ENCODE measurements around the gene GRIK4. TPM values are rescaled to one million over a fixed set of nuclear protein-coding genes. Genes with fewer than 3 reads are reported as not detected.

GRIK4 gene
- total and polyA plus RNA-seq, 2 donors (not counting 3 experiments of a cell fraction or from before 2014, with no cell fraction given) = 0.81 to 1.6 TPM

GRCh38 chr11:120516461-120517389 lies 5.2 kb downstream of the GRIK4 start:
- H3K4me3 ChIP-seq (replicated peaks in 1 of 3; ENCODE audit: insufficient read depth in 1 of 3, low read depth in 1 of 3, low read length in 3 of 3) = no peak overlapping the region
- H3K4me2 ChIP-seq (ENCODE audit: insufficient read depth, low read length) = no peak overlapping the region
- CTCF ChIA-PET = interaction anchor here (0.7 to 2.7 kb wide), 5 partner anchors 24 to 436 kb away, joined by 3 to 10 read pairs (median 4); no protein-coding TSS in a partner anchor
- H2AFZ ChIP-seq (ENCODE audit: low read depth, low read length) = no peak overlapping the region
- no peaks in the 10 kb centered on the region for H3K27me3 ChIP-seq (ENCODE audit: control insufficient read depth in 2 of 2, insufficient read depth in 2 of 2, low read length in 2 of 2)
- H3K9me1 ChIP-seq (replicated peaks; ENCODE audit: control insufficient read depth, extremely low read depth, insufficient read depth, low read length) = no peaks in the 10 kb centered on the region
- H3K79me2 ChIP-seq (ENCODE audit: control insufficient read depth, insufficient read depth, low read length) = no peaks in the 10 kb centered on the region
- H4K20me1 ChIP-seq (replicated peaks; ENCODE audit: control insufficient read depth, extremely low read depth, insufficient read depth, low read length) = no peaks in the 10 kb centered on the region
- H3K4me1 ChIP-seq (ENCODE audit: control insufficient read depth, extremely low read depth, insufficient read depth, low read length) = peaks cover 4% of the 10 kb centered on the region
- TF ChIP-seq MYC (IDR thresholded peaks at IDR 0.05; ENCODE audit: low read depth, low read length) (no peak), FOS (IDR thresholded peaks at IDR 0.05; ENCODE audit: borderline replicate concordance, insufficient read depth, low read length) (no peak), POLR2AphosphoS5 (IDR thresholded peaks at IDR 0.05; ENCODE audit: insufficient read depth, low read depth, low read length) (no peak), GATA2 (IDR thresholded peaks at IDR 0.05; ENCODE audit: insufficient read depth, insufficient read length, low read depth, low read length) (no peak)
- dilution Hi-C loops (cut with MboI; ENCODE audit: extremely low pct_ligation_motif_present, low sequenced_read_pairs) = no loop called here
- no peaks in the 10 kb centered on the region for H3K9me3 ChIP-seq (replicated peaks; ENCODE audit: control insufficient read depth, insufficient read depth, low read length)
- DNase-seq (ENCODE audit: low read depth, low spot score) = no peak
- POLR2A ChIA-PET = no interaction called here
- no peak overlapping the region for H3K27ac ChIP-seq (ENCODE audit: insufficient read depth, low read depth, low read length)
- no TSS peak for BruUV-seq (replicated peaks)
- no peak overlapping the region for H3K9ac ChIP-seq (replicated peaks; ENCODE audit: extremely low read depth, insufficient read depth, low read length)
- intact Hi-C loops (cut with micrococcal nuclease) = no loop called here
- no peak for FAIRE-seq
- no peaks in the 10 kb centered on the region for H3K36me3 ChIP-seq (ENCODE audit: control insufficient read depth in 2 of 2, extremely low read depth in 1 of 2, insufficient read depth in 2 of 2, low read length in 2 of 2)

- peaks cover 4% of the 10 kb centered on the region for H3K4me1 ChIP-seq (ENCODE audit: control insufficient read depth, extremely low read depth, insufficient read depth, low read length)
- BruUV-seq (replicated peaks) = no TSS peak
- H3K9me1 ChIP-seq (replicated peaks; ENCODE audit: control insufficient read depth, extremely low read depth, insufficient read depth, low read length) = no peaks in the 10 kb centered on the region
- ChIA-PET POLR2A (no interaction called here), CTCF (interaction anchor here (0.7 to 2.7 kb wide), 5 partner anchors 24 to 435 kb away, joined by 3 to 10 read pairs (median 4); no protein-coding TSS in a partner anchor)
- DNase-seq (ENCODE audit: low read depth, low spot score) = peak; percentile 20
- no peak overlapping the region for H3K4me2 ChIP-seq (ENCODE audit: insufficient read depth, low read length)
- TF ChIP-seq EZH2 (IDR thresholded peaks at IDR 0.05; ENCODE audit: borderline replicate concordance, low read depth, low read length, severe bottlenecking) = no peak
- TF ChIP-seq JUN (IDR thresholded peaks at IDR 0.05; ENCODE audit: borderline replicate concordance, insufficient read depth, insufficient read length, low read depth) = peak; percentile 2
- TF ChIP-seq POLR2A (IDR thresholded peaks at IDR 0.05; ENCODE audit: low read depth, low read length) = no peak
- no peak for TF ChIP-seq MYC (IDR thresholded peaks at IDR 0.05; ENCODE audit: low read depth, low read length)
- TF ChIP-seq POLR2AphosphoS5 (IDR thresholded peaks at IDR 0.05; ENCODE audit: insufficient read depth, low read depth, low read length) = no peak
- TF ChIP-seq, protein P1, sequence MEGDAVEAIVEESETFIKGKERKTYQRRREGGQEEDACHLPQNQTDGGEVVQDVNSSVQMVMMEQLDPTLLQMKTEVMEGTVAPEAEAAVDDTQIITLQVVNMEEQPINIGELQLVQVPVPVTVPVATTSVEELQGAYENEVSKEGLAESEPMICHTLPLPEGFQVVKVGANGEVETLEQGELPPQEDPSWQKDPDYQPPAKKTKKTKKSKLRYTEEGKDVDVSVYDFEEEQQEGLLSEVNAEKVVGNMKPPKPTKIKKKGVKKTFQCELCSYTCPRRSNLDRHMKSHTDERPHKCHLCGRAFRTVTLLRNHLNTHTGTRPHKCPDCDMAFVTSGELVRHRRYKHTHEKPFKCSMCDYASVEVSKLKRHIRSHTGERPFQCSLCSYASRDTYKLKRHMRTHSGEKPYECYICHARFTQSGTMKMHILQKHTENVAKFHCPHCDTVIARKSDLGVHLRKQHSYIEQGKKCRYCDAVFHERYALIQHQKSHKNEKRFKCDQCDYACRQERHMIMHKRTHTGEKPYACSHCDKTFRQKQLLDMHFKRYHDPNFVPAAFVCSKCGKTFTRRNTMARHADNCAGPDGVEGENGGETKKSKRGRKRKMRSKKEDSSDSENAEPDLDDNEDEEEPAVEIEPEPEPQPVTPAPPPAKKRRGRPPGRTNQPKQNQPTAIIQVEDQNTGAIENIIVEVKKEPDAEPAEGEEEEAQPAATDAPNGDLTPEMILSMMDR (IDR thresholded peaks at IDR 0.05; ENCODE audit: extremely low read depth in 1 of 2, insufficient read depth in 1 of 2, low read depth in 1 of 2, low read length in 2 of 2) = no peak
- no peak for TF ChIP-seq GATA2 (IDR thresholded peaks at IDR 0.05; ENCODE audit: insufficient read depth, insufficient read length, low read depth, low read length)
- TF ChIP-seq FOS (IDR thresholded peaks at IDR 0.05; ENCODE audit: borderline replicate concordance, insufficient read depth, low read length) = peak; percentile 35
- no peak for TF ChIP-seq MAX (IDR thresholded peaks at IDR 0.05; ENCODE audit: insufficient read depth, insufficient read length)
- no peaks in the 10 kb centered on the region for H4K20me1 ChIP-seq (replicated peaks; ENCODE audit: control insufficient read depth, extremely low read depth, insufficient read depth, low read length)
- no peak overlapping the region for H3K27ac ChIP-seq (ENCODE audit: insufficient read depth, low read depth, low read length)
- no peaks in the 10 kb centered on the region for H3K9me3 ChIP-seq (replicated peaks; ENCODE audit: control insufficient read depth, insufficient read depth, low read length)
- no peaks in the 10 kb centered on the region for H3K79me2 ChIP-seq (ENCODE audit: control insufficient read depth, insufficient read depth, low read length)
- H3K9ac ChIP-seq (replicated peaks; ENCODE audit: extremely low read depth, insufficient read depth, low read length) = no peak overlapping the region
- intact Hi-C loops (cut with micrococcal nuclease) = no loop called here
- no peaks in the 10 kb centered on the region for H3K27me3 ChIP-seq (ENCODE audit: control insufficient read depth in 2 of 2, insufficient read depth in 2 of 2, low read length in 2 of 2)
- H2AFZ ChIP-seq (ENCODE audit: low read depth, low read length) = no peak overlapping the region
- peak; percentile 28 for FAIRE-seq
- dilution Hi-C loops (cut with MboI; ENCODE audit: extremely low pct_ligation_motif_present, low sequenced_read_pairs) = no loop called here
- H3K4me3 ChIP-seq (replicated peaks in 1 of 3; ENCODE audit: insufficient read depth in 1 of 3, low read depth in 1 of 3, low read length in 3 of 3) = no peak overlapping the region
- no peaks in the 10 kb centered on the region for H3K36me3 ChIP-seq (ENCODE audit: control insufficient read depth in 2 of 2, extremely low read depth in 1 of 2, insufficient read depth in 2 of 2, low read length in 2 of 2)
These were observed 5.8 kb downstream of the GRIK4 start for GRCh38 chr11:120517390-120517761.
